Activated T-cell treated with anti-CD3 and anti-CD28 coated beads for 1 hour (primary cell): ENCODE results near the gene TXK.
"Not testable (repeated sequence)": the region's sequence is repeated elsewhere in the genome, so short reads cannot be mapped to it uniquely, and the experiment has no call there.

ENCODE experiments used
- DNase-seq: peaks from one replicate; pipeline ENCODE4 v3.0.0-alpha.2; 2020; ENCODE audit warnings: low read depth

Gene TXK

DNA sequence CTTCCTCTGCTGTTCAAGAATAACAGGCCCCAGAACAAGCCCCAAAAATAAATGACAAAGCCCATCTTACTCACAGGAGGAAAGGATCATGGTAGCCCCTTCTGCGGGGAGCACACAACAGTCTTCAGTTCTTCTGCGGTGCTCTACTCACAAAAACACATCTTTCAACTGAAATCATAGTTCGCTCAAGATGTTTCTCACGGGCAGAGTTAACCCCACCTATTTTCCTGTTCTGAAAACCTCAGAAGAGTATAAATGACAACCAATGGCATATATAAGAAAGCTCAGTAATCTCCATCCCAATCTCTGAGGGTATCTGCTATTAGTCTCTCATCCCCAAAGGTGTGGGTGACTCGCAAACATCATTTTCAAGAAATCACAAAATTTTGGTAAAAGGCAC lies at the start of gene TXK:
TXK (minus strand) TSS at position 170 of the 400 bp plus-strand sequence; CDS start at position 90, 80 bp downstream.
- no peak for DNase-seq

GRCh38 chr4:48180234-48180633 lies 46.2 kb upstream of the TXK start:
- DNase-seq, result no peak

GRCh38 chr4:48178931-48179330 lies 44.9 kb upstream of the TXK start:
- DNase-seq, result no peak

- DNase-seq, result no peak
These were observed 41.8 kb upstream of the TXK start for GRCh38 chr4:48175806-48176205.

- no peak for DNase-seq
These were observed 41.3 kb upstream of the TXK start for GRCh38 chr4:48175328-48175727.

GRCh38 chr4:48173056-48173991 lies 39.3 kb upstream of the TXK start:
- DNase-seq, result no peak

- DNase-seq, result no peak
These were observed 38.6 kb upstream of the TXK start for GRCh38 chr4:48172651-48173050.

DNA sequence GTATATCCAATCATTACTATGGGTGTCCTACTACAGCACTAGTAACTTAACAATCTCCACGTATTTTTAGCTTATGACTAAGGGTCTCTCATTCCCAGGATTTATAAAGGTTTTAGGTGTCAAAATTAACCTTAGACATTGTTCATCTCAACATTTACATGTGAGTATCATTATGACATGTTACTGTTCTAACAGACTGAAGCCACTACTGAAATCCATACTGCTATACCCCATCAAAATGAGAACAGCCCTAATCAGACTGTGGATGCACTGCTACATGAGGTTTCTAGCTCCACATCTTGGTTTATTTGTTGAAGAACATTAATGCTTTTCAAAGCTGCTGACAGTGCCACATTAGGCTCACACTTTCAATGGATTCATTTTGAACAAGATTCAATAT lies 35.6 kb upstream of the TXK start:
- no peak for DNase-seq

- no peak for DNase-seq
These were observed 33.7 kb upstream of the TXK start for GRCh38 chr4:48167538-48168263.

- DNase-seq, result not testable (repeated sequence)
These were observed 30.5 kb upstream of the TXK start for GRCh38 chr4:48164561-48164960.

DNA sequence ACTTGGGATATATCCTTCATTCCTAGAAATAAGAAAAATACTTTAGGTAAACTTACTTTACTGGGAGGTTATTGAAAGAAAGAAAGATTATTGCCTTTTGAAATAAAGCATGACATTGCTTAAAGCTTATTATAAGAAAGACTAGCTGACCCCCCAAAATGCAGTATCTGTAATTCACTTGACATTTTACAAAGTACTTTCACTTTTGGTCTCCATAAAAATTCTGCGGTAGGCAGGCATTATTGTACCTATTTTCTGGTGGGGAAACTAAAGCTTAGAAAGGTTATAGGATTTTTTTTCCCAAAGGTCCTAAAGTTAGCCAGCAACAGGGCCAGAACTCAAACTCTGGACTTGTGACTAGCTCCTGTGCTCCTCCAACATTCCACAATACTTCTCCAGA lies 29.7 kb upstream of the TXK start:
- no peak for DNase-seq

GRCh38 chr4:48162162-48162561 lies 28.1 kb upstream of the TXK start:
- DNase-seq, result no peak

DNA sequence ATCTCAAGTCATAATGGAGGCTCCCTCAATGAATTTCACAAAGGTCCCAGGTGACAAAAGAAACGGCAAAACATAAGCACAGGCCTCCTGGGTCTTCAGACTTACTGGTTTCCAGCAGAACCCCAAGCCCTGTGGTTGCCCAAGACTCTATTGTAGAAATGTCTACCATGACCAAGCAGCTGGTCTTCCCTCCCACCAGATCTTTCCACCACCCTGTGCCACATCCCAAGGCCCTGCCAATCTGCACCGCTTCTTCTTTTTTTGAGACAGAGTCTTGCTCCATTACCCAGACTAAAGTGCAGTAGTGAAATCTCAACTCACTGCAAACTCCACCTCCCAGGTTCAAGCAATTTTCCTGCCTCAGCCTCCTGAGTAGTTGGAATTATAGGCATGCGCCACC lies 23.2 kb upstream of the TXK start:
- no peak for DNase-seq

GRCh38 chr4:48156423-48156822 lies 22.4 kb upstream of the TXK start:
- DNase-seq, result no peak

GRCh38 chr4:48153791-48154550 lies 19.9 kb upstream of the TXK start:
- no peak for DNase-seq

DNA sequence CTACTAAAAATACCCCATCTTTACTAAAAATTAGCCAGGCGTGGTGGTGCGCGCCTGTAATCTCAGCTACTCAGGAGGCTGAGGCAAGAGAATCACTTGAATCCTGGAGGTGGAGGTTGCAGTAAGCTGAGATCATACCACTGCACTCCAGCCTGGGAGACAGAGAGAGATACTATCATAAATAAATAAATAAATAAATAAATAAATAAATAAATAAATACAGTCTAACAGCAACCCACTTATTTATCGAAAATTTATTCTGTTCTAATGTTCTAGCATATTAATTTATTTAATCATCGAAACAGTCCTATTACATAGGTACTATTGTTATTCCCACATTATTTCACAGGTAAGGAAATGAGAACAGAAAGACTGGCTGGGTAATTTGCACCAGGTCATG lies 18.2 kb upstream of the TXK start:
- no peak for DNase-seq

DNA sequence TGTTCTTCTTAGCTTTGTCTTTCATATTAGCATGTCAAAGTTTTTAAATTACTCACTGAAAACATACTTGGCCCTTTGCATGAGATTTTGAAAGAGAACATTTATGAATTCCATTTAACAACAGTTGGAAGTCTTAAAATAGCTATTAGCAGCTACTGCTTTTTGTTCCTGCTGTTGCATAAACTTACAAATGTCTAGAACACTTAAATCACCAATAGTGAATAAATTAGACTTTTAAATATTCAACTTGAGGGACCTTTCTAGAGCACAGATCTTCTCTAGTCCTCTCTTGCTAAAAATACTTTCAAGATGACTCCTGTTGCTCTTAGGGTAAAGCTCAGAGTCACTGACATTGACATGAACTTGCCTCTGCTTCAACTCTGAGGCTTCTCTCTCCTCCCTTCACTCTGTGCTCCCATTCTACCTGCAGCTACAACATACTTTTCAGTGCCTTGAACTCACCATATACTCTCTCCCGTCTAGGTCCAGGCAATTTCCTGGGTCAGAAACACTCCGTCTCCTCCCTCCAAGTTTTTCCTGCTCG lies 15.8 kb upstream of the TXK start:
- no peak for DNase-seq

DNA sequence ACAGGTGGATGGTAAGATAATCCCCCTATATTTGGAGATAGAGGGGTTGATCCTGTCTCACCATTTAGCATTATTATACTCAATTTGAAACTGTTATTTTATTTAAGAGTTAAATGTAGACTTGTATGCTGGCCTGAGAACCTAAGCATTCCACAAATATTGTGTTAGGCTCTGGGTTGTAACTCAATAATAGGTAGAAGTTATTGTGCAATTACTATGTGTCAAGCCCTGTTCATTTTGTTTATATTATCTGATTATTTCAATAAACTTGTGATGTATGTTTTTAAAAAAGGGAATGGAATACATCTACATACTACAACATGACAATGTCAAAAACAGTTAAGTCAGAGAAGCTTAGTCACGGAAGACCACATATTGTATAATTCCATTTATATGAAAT lies 13.6 kb upstream of the TXK start:
- DNase-seq, result no peak

GRCh38 chr4:48141048-48141447 lies 7.0 kb upstream of the TXK start:
- no peak for DNase-seq

GRCh38 chr4:48139691-48140090 lies 5.6 kb upstream of the TXK start:
- no peak for DNase-seq

DNA sequence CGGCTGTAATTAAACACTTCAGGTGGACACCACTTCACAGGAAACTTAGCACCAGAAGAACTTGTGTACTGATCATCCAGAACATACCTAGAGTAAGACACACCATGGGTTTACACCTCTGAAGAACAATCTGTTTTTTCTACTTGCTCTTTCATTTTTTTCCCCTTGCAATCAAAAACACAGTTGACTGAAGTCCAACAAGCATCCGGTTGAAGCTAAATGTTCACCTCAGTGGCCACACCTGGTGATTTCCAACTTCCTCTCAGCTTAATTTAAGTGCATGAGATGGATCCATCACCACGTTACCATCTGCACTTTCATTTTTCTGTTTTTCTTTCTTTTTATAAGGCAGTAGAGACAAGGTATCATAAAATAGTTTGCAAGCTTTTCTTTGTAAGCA lies 4.9 kb upstream of the TXK start:
- DNase-seq, result no peak

GRCh38 chr4:48138511-48138910 lies 4.5 kb upstream of the TXK start:
- no peak for DNase-seq
